Measurements from ENCODE around the gene SIRT2. TPM values are rescaled to one million over a fixed set of nuclear protein-coding genes. Genes with fewer than 3 reads are reported as not detected.
"Not testable (repeated sequence)": the region's sequence is repeated elsewhere in the genome, so short reads cannot be mapped to it uniquely, and the experiment has no call there.

The SIRT2 gene
- total RNA-seq, 1 experiment from 2014 or later: 15.4 TPM

DNA sequence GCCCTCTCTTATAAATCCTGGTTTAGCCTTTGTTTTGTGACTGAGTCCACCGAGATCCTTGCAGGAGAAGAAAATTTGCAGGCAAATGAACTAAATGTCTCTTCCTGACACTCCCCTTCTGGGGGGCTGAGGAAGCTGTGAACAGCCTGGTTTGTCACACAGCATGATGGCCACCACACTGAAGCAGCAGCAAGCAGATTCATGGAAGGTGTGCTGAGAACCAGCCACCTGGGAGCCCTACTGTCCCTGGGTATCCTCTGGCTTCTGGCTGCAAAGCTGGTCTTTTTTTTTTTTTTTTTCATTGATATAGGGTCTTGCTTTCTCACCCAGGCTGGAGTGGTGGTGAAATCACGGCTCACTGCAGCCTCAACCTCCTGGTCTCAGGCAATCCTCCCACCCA lies 42.6 kb upstream of the SIRT2 start:
- Histone ChIP-seq H3K4me2 (ENCODE audit: low read length) (no peak overlapping the region), H3K9me2 (ENCODE audit: insufficient read depth) (no peaks in the 10 kb centered on the region), H3K27me3 (ENCODE audit: insufficient read depth, low read length) (no peaks in the 10 kb centered on the region), H3K4me1 (ENCODE audit: control insufficient read depth in 1 of 2, insufficient read depth in 2 of 2, low read length in 2 of 2) (no peaks in the 10 kb centered on the region), H3K36me3 (ENCODE audit: control insufficient read depth in 1 of 2, insufficient read depth in 2 of 2, low read length in 2 of 2) (no peaks in the 10 kb centered on the region), H3K4me3 (replicated peaks in 1 of 2; ENCODE audit: low read depth in 1 of 2, low read length in 2 of 2) (no peak overlapping the region), H3K79me2 (ENCODE audit: insufficient read depth, low read length) (no peaks in the 10 kb centered on the region), H4K20me1 (ENCODE audit: insufficient read depth) (no peaks in the 10 kb centered on the region), H2AFZ (ENCODE audit: low read depth, low read length, poor library complexity, severe bottlenecking) (no peak overlapping the region), H3K9ac (ENCODE audit: low read length) (no peak overlapping the region), H3K9me3 (ENCODE audit: control insufficient read depth in 1 of 2, insufficient read depth in 1 of 2, low read depth in 1 of 2, low read length in 2 of 2) (no peaks in the 10 kb centered on the region), H3K27ac (ENCODE audit: low read depth, low read length) (no peak overlapping the region)
- ChIA-PET RAD21 (ENCODE audit: low non-redundant PET in 1 of 2, low total read pairs in 2 of 2, uncharacterized antibody in 2 of 2, unreplicated experiment in 2 of 2) (no interaction called here), CTCF (no interaction called here), POLR2A (no interaction called here)
- intact Hi-C loops (cut with micrococcal nuclease): no loop called here
- no peak for TF ChIP-seq POLR2A (IDR thresholded peaks at IDR 0.05; ENCODE audit: borderline replicate concordance, extremely low read depth, insufficient read depth, insufficient read length)
- TF ChIP-seq SRF (IDR thresholded peaks at IDR 0.05; ENCODE audit: low read depth): no peak
- no peak for TF ChIP-seq ELF1 (IDR thresholded peaks at IDR 0.05; ENCODE audit: borderline replicate concordance, low read depth)
- TF ChIP-seq, protein P1, sequence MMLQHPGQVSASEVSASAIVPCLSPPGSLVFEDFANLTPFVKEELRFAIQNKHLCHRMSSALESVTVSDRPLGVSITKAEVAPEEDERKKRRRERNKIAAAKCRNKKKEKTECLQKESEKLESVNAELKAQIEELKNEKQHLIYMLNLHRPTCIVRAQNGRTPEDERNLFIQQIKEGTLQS (IDR thresholded peaks at IDR 0.05): no peak
- TF ChIP-seq CEBPB (IDR thresholded peaks at IDR 0.05; ENCODE audit: low read depth): no peak
- TF ChIP-seq, protein P2, sequence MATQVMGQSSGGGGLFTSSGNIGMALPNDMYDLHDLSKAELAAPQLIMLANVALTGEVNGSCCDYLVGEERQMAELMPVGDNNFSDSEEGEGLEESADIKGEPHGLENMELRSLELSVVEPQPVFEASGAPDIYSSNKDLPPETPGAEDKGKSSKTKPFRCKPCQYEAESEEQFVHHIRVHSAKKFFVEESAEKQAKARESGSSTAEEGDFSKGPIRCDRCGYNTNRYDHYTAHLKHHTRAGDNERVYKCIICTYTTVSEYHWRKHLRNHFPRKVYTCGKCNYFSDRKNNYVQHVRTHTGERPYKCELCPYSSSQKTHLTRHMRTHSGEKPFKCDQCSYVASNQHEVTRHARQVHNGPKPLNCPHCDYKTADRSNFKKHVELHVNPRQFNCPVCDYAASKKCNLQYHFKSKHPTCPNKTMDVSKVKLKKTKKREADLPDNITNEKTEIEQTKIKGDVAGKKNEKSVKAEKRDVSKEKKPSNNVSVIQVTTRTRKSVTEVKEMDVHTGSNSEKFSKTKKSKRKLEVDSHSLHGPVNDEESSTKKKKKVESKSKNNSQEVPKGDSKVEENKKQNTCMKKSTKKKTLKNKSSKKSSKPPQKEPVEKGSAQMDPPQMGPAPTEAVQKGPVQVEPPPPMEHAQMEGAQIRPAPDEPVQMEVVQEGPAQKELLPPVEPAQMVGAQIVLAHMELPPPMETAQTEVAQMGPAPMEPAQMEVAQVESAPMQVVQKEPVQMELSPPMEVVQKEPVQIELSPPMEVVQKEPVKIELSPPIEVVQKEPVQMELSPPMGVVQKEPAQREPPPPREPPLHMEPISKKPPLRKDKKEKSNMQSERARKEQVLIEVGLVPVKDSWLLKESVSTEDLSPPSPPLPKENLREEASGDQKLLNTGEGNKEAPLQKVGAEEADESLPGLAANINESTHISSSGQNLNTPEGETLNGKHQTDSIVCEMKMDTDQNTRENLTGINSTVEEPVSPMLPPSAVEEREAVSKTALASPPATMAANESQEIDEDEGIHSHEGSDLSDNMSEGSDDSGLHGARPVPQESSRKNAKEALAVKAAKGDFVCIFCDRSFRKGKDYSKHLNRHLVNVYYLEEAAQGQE (IDR thresholded peaks at IDR 0.05; ENCODE audit: low read depth): no peak
- no peak for TF ChIP-seq JUND (IDR thresholded peaks at IDR 0.05)
- TF ChIP-seq EZH2phosphoT487 (IDR thresholded peaks at IDR 0.05; ENCODE audit: borderline replicate concordance): no peak
- TF ChIP-seq SP1 (IDR thresholded peaks at IDR 0.05; ENCODE audit: low read depth): no peak
- no peak for TF ChIP-seq EZH2 (IDR thresholded peaks at IDR 0.05)
- TF ChIP-seq ZFX (IDR thresholded peaks at IDR 0.05): no peak
- TF ChIP-seq FOSL1 (IDR thresholded peaks at IDR 0.05; ENCODE audit: low read depth): no peak
- TF ChIP-seq EGR1 (IDR thresholded peaks at IDR 0.05; ENCODE audit: low read depth): no peak
- TF ChIP-seq, protein P3, sequence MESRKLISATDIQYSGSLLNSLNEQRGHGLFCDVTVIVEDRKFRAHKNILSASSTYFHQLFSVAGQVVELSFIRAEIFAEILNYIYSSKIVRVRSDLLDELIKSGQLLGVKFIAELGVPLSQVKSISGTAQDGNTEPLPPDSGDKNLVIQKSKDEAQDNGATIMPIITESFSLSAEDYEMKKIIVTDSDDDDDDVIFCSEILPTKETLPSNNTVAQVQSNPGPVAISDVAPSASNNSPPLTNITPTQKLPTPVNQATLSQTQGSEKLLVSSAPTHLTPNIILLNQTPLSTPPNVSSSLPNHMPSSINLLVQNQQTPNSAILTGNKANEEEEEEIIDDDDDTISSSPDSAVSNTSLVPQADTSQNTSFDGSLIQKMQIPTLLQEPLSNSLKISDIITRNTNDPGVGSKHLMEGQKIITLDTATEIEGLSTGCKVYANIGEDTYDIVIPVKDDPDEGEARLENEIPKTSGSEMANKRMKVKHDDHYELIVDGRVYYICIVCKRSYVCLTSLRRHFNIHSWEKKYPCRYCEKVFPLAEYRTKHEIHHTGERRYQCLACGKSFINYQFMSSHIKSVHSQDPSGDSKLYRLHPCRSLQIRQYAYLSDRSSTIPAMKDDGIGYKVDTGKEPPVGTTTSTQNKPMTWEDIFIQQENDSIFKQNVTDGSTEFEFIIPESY (IDR thresholded peaks at IDR 0.05; ENCODE audit: extremely low read depth, insufficient replicate concordance, low read length): no peak
- TF ChIP-seq RAD21 (IDR thresholded peaks at IDR 0.05; ENCODE audit: low read depth): no peak
- TF ChIP-seq, protein P4, sequence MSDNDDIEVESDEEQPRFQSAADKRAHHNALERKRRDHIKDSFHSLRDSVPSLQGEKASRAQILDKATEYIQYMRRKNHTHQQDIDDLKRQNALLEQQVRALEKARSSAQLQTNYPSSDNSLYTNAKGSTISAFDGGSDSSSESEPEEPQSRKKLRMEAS (IDR thresholded peaks at IDR 0.05): no peak
- no peak for TF ChIP-seq SIN3A (IDR thresholded peaks at IDR 0.05; ENCODE audit: low read depth)
- TF ChIP-seq CBX3 (IDR thresholded peaks at IDR 0.05; ENCODE audit: low read depth): no peak
- ATAC-seq (no peak), DNase-seq (ENCODE audit: low read depth, low spot score) (no peak)
- no TSS peak for BruUV-seq (replicated peaks)

DNA sequence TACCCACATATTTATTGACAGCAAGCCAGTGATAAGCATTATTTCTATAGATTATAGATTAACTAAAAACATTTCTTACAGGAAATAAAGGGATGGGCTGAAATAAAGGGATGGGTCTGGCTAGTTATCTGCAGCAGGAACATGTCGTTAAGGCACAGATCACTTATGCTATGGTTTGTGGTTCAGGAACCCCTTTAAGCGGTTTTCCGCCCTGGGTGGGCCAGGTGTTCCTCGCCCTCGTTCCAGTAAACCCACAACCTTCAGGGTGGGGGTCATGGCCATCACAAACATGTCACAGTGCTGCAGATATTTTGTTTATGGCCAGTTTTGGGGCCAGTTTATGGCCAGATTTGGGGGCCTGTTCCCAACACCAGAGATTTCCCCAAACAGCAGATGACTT lies 42.0 kb upstream of the SIRT2 start:
- H3K36me3 ChIP-seq (ENCODE audit: control insufficient read depth in 1 of 2, insufficient read depth in 2 of 2, low read length in 2 of 2); H3K4me1 ChIP-seq (ENCODE audit: control insufficient read depth in 1 of 2, insufficient read depth in 2 of 2, low read length in 2 of 2); H3K79me2 ChIP-seq (ENCODE audit: insufficient read depth, low read length); intact Hi-C loops (cut with micrococcal nuclease); H3K9me2 ChIP-seq (ENCODE audit: insufficient read depth); RAD21 ChIA-PET (ENCODE audit: low non-redundant PET in 1 of 2, low total read pairs in 2 of 2, uncharacterized antibody in 2 of 2, unreplicated experiment in 2 of 2); H3K27ac ChIP-seq (ENCODE audit: low read depth, low read length); H3K9me3 ChIP-seq (ENCODE audit: control insufficient read depth in 1 of 2, insufficient read depth in 1 of 2, low read depth in 1 of 2, low read length in 2 of 2); H4K20me1 ChIP-seq (ENCODE audit: insufficient read depth); H3K27me3 ChIP-seq (ENCODE audit: insufficient read depth, low read length); DNase-seq (ENCODE audit: low read depth, low spot score); POLR2A ChIA-PET; H3K4me3 ChIP-seq (replicated peaks in 1 of 2; ENCODE audit: low read depth in 1 of 2, low read length in 2 of 2); ATAC-seq; H2AFZ ChIP-seq (ENCODE audit: low read depth, low read length, poor library complexity, severe bottlenecking); H3K4me2 ChIP-seq (ENCODE audit: low read length); H3K9ac ChIP-seq (ENCODE audit: low read length): not testable (repeated sequence)
- BruUV-seq (replicated peaks): TSS peak; percentile 8
- CTCF ChIA-PET: interaction anchor here (1.5 kb wide), 1 partner anchor 11 kb away, joined by 7 read pairs; the partner anchor contains the start of genes MRPS12 and SARS2

All from HCT116 (cell line).